ENCODE data around the gene TMC3. TPM values are rescaled to one million over a fixed set of nuclear protein-coding genes. Genes with fewer than 3 reads are reported as not detected.

The TMC3 gene
- total and polyA plus RNA-seq, 2 of the 13 experiments (the other 11 are each of a cell fraction or from before 2014, with no cell fraction given) = not detected

- no peak for TF ChIP-seq THAP9 (CRISPR knock-in tag; IDR thresholded peaks at IDR 0.05; ENCODE audit: borderline replicate concordance)
- TF ChIP-seq FOXO1 (CRISPR knock-in tag; IDR thresholded peaks at IDR 0.05) = no peak
- TF ChIP-seq ZNF362 (CRISPR knock-in tag; IDR thresholded peaks at IDR 0.05; ENCODE audit: borderline replicate concordance) = no peak
- TF ChIP-seq ZNF546 (CRISPR knock-in tag; conservative IDR thresholded peaks at IDR 0.05) = no peak
- TF ChIP-seq MAZ (IDR thresholded peaks at IDR 0.05; ENCODE audit: borderline replicate concordance, low read depth, low read length) = no peak
- no peak for TF ChIP-seq MAZ (CRISPR knock-in tag; IDR thresholded peaks at IDR 0.05; ENCODE audit: low read depth)
Measured at GRCh38 chr15:81380668-81381067, 6.7 kb upstream of the TMC3 start (continued).

- Histone ChIP-seq H3K9me3 (ENCODE audit: low read length) (peaks cover 4% of the 10 kb centered on the region; the same call in 1 of the 2 replicates), H2AFZ (ENCODE audit: low read length) (no peak overlapping the region), H3K36me3 (replicated peaks in 1 of 2; ENCODE audit: control insufficient read depth in 1 of 2, insufficient read depth in 2 of 2, low read length in 2 of 2) (no peaks in the 10 kb centered on the region), H4K20me1 (ENCODE audit: insufficient read depth, low read length) (no peaks in the 10 kb centered on the region), H3K4me3 (replicated peaks in 1 of 3; ENCODE audit: insufficient read depth in 1 of 3, low read depth in 2 of 3, low read length in 3 of 3) (no peak overlapping the region), H3K79me2 (ENCODE audit: insufficient read depth, low read length) (no peaks in the 10 kb centered on the region), H3K27ac (ENCODE audit: extremely low read length, insufficient read depth, low read length) (no peak overlapping the region), H3K4me1 (ENCODE audit: insufficient read depth, low read length) (peaks cover 9% of the 10 kb centered on the region), H3K4me2 (ENCODE audit: low read depth, low read length) (no peak overlapping the region), H3K27me3 (ENCODE audit: control insufficient read depth in 1 of 2, insufficient read depth in 2 of 2, low read length in 2 of 2) (no peaks in the 10 kb centered on the region), H3K9ac (ENCODE audit: insufficient read depth, low read depth, low read length) (no peak overlapping the region)
- FAIRE-seq (no peak), DNase-seq (ENCODE audit: low spot score) (no peak), ATAC-seq (no peak)
- 31% methylated on average over 3 of the region's 3 CpGs for WGBS (ENCODE audit: low lambda C conversion rate)
- POLR2A ChIA-PET = no interaction called here
- intact Hi-C loops (cut with micrococcal nuclease; ENCODE audit: unreplicated experiment) (no loop called here), in situ Hi-C loops (cut with HindIII; ENCODE audit: extremely low pct_ligation_motif_present, low pct_unique_long_range_greater_than_20kb) (no loop called here)
- CTCF ChIA-PET (ENCODE audit: low intra/inter-chr PET ratio, low total read pairs) = no interaction called here
- no TSS peak for BruUV-seq (replicated peaks)
- TF ChIP-seq MXD1 (CRISPR knock-in tag; IDR thresholded peaks at IDR 0.05) = no peak
- TF ChIP-seq REPIN1 (CRISPR knock-in tag; IDR thresholded peaks at IDR 0.05; ENCODE audit: borderline replicate concordance, low read depth) = no peak
- TF ChIP-seq CCDC6 (CRISPR knock-in tag; IDR thresholded peaks at IDR 0.05) = no peak
- no peak for TF ChIP-seq ZNF616 (CRISPR knock-in tag; IDR thresholded peaks at IDR 0.05; ENCODE audit: low read depth)
- TF ChIP-seq ZBTB25 (CRISPR knock-in tag; IDR thresholded peaks at IDR 0.05) = no peak
- TF ChIP-seq GLI4 (CRISPR knock-in tag; IDR thresholded peaks at IDR 0.05; ENCODE audit: borderline replicate concordance) = no peak
- TF ChIP-seq MED13 (CRISPR knock-in tag; IDR thresholded peaks at IDR 0.05) = no peak
Measured at GRCh38 chr15:81380203-81380602, 6.2 kb upstream of the TMC3 start.

All from HepG2 (cell line).